ENCODE results near the gene SESN2.

The SESN2 gene

GRCh38 chr1:28259252-28259933 is at the start of gene SESN2:
SESN2 (plus strand) TSS chr1:28259518; CDS start chr1:28259848, 330 bp downstream.
- peak; percentile 99 for DNase-seq

GRCh38 chr1:28209700-28210099 is 49.6 kb upstream of the SESN2 start:
- no peak for DNase-seq

GRCh38 chr1:28213315-28213714 is 46.0 kb upstream of the SESN2 start:
- no peak for DNase-seq

- no peak for DNase-seq
These were observed 30.2 kb upstream of the SESN2 start for GRCh38 chr1:28229089-28229488.

GRCh38 chr1:28229996-28230395 is 29.3 kb upstream of the SESN2 start:
- no peak for DNase-seq

GRCh38 chr1:28232558-28233263 is 26.6 kb upstream of the SESN2 start, which contains the start of gene DNAJC8:
DNAJC8 (minus strand) TSS chr1:28233029; CDS start chr1:28232998, 31 bp downstream.
- DNase-seq, result peak; percentile 93

GRCh38 chr1:28233264-28233606 is 26.1 kb upstream of the SESN2 start:
- no peak for DNase-seq

- DNase-seq, result peak; percentile 97
These were observed 23.3 kb upstream of the SESN2 start, which contains the start of gene ATP5IF1 for GRCh38 chr1:28235755-28236655. ATP5IF1 (plus strand) TSS chr1:28236124; CDS start chr1:28236184, 60 bp downstream.

- no peak for DNase-seq
These were observed 22.5 kb upstream of the SESN2 start for GRCh38 chr1:28236656-28237322.

GRCh38 chr1:28239004-28239403 is 20.3 kb upstream of the SESN2 start:
- no peak for DNase-seq

GRCh38 chr1:28240024-28240423 is 19.3 kb upstream of the SESN2 start:
- DNase-seq, result no peak

- DNase-seq, result no peak
These were observed 17.6 kb upstream of the SESN2 start for GRCh38 chr1:28241638-28242241.

GRCh38 chr1:28243685-28244311 is 15.5 kb upstream of the SESN2 start:
- no peak for DNase-seq

- DNase-seq, result no peak
These were observed 14.6 kb upstream of the SESN2 start for GRCh38 chr1:28244549-28245251.

GRCh38 chr1:28246427-28246832 is 12.9 kb upstream of the SESN2 start:
- no peak for DNase-seq

- no peak for DNase-seq
These were observed 11.6 kb upstream of the SESN2 start for GRCh38 chr1:28247612-28248272.

GRCh38 chr1:28248273-28249012 is 10.9 kb upstream of the SESN2 start:
- DNase-seq, result peak; percentile 85

- DNase-seq, result no peak
These were observed 10.1 kb upstream of the SESN2 start for GRCh38 chr1:28249013-28249865.

- no peak for DNase-seq
These were observed 9.4 kb upstream of the SESN2 start for GRCh38 chr1:28249866-28250295.
